ENCODE data around the gene NUMBL. TPM values are rescaled to one million over a fixed set of nuclear protein-coding genes. Genes with fewer than 3 reads are reported as not detected.

The NUMBL gene
- total RNA-seq, 1 donor from 2014 or later: 17.7 TPM

DNA sequence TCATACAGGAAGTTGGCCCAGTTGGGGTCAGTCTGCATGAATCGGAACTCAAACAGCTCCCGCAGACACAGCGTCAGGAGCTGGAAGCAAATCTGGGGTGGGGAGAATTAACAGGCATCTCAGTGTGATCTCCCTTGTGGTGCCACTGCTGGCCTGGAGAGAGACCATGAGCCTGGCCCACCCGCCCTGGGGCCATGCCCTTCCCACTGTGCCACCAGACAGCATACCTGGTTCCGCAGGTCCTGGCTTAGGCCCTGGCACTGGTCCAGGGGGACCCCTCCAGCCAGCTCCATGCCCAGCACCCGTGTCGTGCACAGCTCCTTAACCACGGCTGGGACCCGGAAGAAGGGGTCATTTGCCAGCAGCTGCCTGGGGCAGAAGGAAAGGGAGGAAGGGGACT is 9.6 kb upstream of the NUMBL start:
- intact Hi-C loops (cut with DNase I): no loop called here
- Histone ChIP-seq H3K4me1 (no peaks in the 10 kb centered on the region), H3K9me3 (no peaks in the 10 kb centered on the region), H3K4me3 (no peak overlapping the region), H3K27me3 (ENCODE audit: low read depth) (no peaks in the 10 kb centered on the region), H3K36me3 (peaks cover 74% of the 10 kb centered on the region), H3K27ac (no peak overlapping the region)
- ATAC-seq (no peak), DNase-seq (no peak)
- TF ChIP-seq CTCF (IDR thresholded peaks at IDR 0.05): no peak

GRCh38 chr19:40697007-40697406 is 6.6 kb upstream of the NUMBL start:
- ATAC-seq (no peak), DNase-seq (no peak)
- intact Hi-C loops (cut with DNase I): no loop called here
- Histone ChIP-seq H3K27me3 (ENCODE audit: low read depth) (no peaks in the 10 kb centered on the region), H3K36me3 (peaks cover 66% of the 10 kb centered on the region), H3K27ac (no peak overlapping the region), H3K9me3 (no peaks in the 10 kb centered on the region), H3K4me1 (no peaks in the 10 kb centered on the region), H3K4me3 (no peak overlapping the region)
- TF ChIP-seq CTCF (IDR thresholded peaks at IDR 0.05): no peak

DNA sequence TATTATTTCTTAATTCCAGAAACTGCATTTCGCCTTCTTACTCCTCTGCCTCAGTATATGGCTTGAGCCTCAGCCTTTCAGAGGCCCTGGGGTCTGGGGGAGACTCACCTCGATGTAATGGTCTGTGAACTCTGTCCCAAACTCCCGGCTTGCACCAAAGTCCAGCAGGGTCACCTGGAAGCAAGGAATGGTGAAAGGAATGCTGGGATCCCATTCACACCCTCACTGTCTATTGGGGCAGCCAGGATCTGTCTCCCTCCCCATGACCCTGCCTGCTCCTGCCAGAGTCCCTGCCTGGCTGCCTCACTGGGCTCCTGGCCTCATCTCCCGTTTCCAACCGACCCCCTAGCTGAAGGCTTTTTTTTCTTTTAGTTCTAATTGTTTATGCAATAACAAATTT is 5.4 kb upstream of the NUMBL start:
- H3K9me3 ChIP-seq: no peaks in the 10 kb centered on the region
- intact Hi-C loops (cut with DNase I): no loop called here
- no peak for ATAC-seq
- no peaks in the 10 kb centered on the region for H3K27me3 ChIP-seq (ENCODE audit: low read depth)
- TF ChIP-seq CTCF (IDR thresholded peaks at IDR 0.05): no peak
- H3K27ac ChIP-seq: no peak overlapping the region
- peaks cover 7% of the 10 kb centered on the region for H3K4me1 ChIP-seq
- no peak for DNase-seq
- H3K36me3 ChIP-seq: peaks cover 55% of the 10 kb centered on the region
- no peak overlapping the region for H3K4me3 ChIP-seq

GRCh38 chr19:40693896-40694295 is 3.4 kb upstream of the NUMBL start:
- Histone ChIP-seq H3K4me3 (no peak overlapping the region), H3K4me1 (peaks cover 13% of the 10 kb centered on the region), H3K9me3 (no peaks in the 10 kb centered on the region), H3K36me3 (peaks cover 40% of the 10 kb centered on the region), H3K27me3 (ENCODE audit: low read depth) (no peaks in the 10 kb centered on the region), H3K27ac (no peak overlapping the region)
- DNase-seq: no peak
- intact Hi-C loops (cut with DNase I): no loop called here
- ATAC-seq: no peak
- no peak for TF ChIP-seq CTCF (IDR thresholded peaks at IDR 0.05)

DNA sequence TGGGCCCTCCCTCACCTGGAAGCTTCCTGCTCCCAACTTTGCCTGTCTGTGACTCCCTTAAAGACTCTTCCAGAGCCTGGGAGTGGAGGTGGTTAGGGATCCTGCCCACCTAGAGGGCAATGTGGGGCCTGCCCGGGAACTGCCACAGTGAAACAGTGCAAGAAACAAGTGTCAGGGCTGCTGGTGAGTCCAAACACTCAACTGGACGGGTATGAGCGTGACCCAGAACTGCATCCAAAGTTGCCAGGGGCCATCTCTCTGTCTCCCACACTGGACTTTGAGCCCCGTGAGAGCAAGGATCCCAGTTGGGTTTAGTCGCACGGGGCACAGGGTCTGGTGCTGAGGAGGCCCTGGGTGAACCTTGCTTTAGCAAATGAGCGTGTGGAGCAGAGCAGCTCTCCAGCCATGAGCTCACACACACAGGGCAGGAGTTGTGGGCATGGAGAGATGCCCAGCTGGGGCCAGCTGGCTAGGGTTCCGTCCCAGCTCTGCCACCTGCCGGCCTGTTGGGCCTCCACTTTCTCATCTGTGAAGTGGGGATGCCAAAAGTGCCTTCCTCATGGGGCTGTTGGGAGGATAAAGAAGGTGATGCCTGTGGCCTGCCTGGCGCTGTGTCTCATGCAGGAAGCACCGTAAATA is 2.8 kb upstream of the NUMBL start:
- H3K4me1 ChIP-seq: peaks cover 19% of the 10 kb centered on the region
- no peak for ATAC-seq
- intact Hi-C loops (cut with DNase I): no loop called here
- DNase-seq: no peak
- H3K4me3 ChIP-seq: no peak overlapping the region
- peaks cover 40% of the 10 kb centered on the region for H3K36me3 ChIP-seq
- no peak overlapping the region for H3K27ac ChIP-seq
- no peaks in the 10 kb centered on the region for H3K27me3 ChIP-seq (ENCODE audit: low read depth)
- no peaks in the 10 kb centered on the region for H3K9me3 ChIP-seq
- TF ChIP-seq CTCF (IDR thresholded peaks at IDR 0.05): no peak

DNA sequence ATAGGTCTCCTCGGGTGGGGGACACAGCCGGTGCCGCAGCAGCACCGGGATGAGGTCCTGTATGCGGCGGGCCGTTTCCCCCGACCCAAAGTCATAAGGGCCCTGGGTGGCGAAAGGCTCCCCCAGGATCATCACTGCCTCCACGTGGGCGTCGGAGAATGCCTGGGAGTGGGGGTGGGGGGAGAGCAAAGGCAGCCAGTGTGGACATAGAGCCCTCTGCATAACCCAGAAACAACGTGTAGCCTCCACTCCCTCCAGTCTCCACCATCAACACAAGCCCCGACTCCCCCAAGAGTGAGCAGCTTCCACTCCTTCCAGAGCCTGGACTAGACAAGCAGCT is 1.7 kb upstream of the NUMBL start:
- Histone ChIP-seq H3K27ac (no peak overlapping the region), H3K4me1 (peaks cover 26% of the 10 kb centered on the region), H3K4me3 (no peak overlapping the region), H3K9me3 (no peaks in the 10 kb centered on the region), H3K36me3 (peaks cover 37% of the 10 kb centered on the region), H3K27me3 (ENCODE audit: low read depth) (no peaks in the 10 kb centered on the region)
- DNase-seq: no peak
- no peak for ATAC-seq
- TF ChIP-seq CTCF (IDR thresholded peaks at IDR 0.05): no peak
- intact Hi-C loops (cut with DNase I): no loop called here

Data from lower lobe of right lung (tissue), 2 donors.